ENCODE results near the gene ACBD7. TPM values are rescaled to one million over a fixed set of nuclear protein-coding genes. Genes with fewer than 3 reads are reported as not detected.

ACBD7 gene
- total RNA-seq, 2 donors from 2014 or later = 2.5 to 5.5 TPM

GRCh38 chr10:15072358-15072757, 16.2 kb downstream of the ACBD7 start:
- Mint-ChIP-seq H3K36me3 (ENCODE audit: insufficient read depth in 2 of 2) (no peaks in the 10 kb centered on the region), H3K4me1 (ENCODE audit: low read depth) (no peaks in the 10 kb centered on the region), H3K27me3 (ENCODE audit: low read depth) (no peaks in the 10 kb centered on the region), H3K4me3 (no peak overlapping the region), H3K9me3 (peaks cover 0 to 2% of the 10 kb centered on the region in 2 donors), H3K27ac (no peak overlapping the region)
- ATAC-seq (replicated peaks in 1 of 2) (no peak), DNase-seq (no peak)

- Mint-ChIP-seq H3K27me3 (ENCODE audit: low read depth) (peaks cover 6% of the 10 kb centered on the region), H3K4me1 (ENCODE audit: low read depth) (no peaks in the 10 kb centered on the region), H3K36me3 (ENCODE audit: insufficient read depth in 2 of 2) (no peaks in the 10 kb centered on the region), H3K4me3 (no peak overlapping the region), H3K9me3 (peaks cover 0 to 2% of the 10 kb centered on the region in 2 donors), H3K27ac (no peak overlapping the region)
- ATAC-seq (replicated peaks in 1 of 2) (no peak), DNase-seq (no peak)
These were observed 19.3 kb downstream of the ACBD7 start for GRCh38 chr10:15069230-15069629.

- Mint-ChIP-seq H3K4me1 (ENCODE audit: low read depth) (no peaks in the 10 kb centered on the region), H3K27me3 (ENCODE audit: low read depth) (peaks cover 6% of the 10 kb centered on the region), H3K27ac (no peak overlapping the region), H3K36me3 (ENCODE audit: insufficient read depth in 2 of 2) (no peaks in the 10 kb centered on the region), H3K4me3 (no peak overlapping the region), H3K9me3 (peaks cover 0 to 2% of the 10 kb centered on the region in 2 donors)
- no peak for DNase-seq
- no peak for ATAC-seq (replicated peaks in 1 of 2)
These were observed 19.8 kb downstream of the ACBD7 start for GRCh38 chr10:15068802-15069201.

- Mint-ChIP-seq H3K4me1 (ENCODE audit: low read depth) (no peaks in the 10 kb centered on the region), H3K4me3 (no peak overlapping the region), H3K27ac (no peak overlapping the region), H3K36me3 (ENCODE audit: insufficient read depth in 2 of 2) (no peaks in the 10 kb centered on the region), H3K9me3 (peaks cover 0 to 2% of the 10 kb centered on the region in 2 donors), H3K27me3 (ENCODE audit: low read depth) (peaks cover 6% of the 10 kb centered on the region)
- ATAC-seq (replicated peaks in 1 of 2) = no peak
- DNase-seq = no peak
These were observed 21.4 kb downstream of the ACBD7 start for GRCh38 chr10:15067154-15067553.

- Mint-ChIP-seq H3K4me1 (ENCODE audit: low read depth) (no peaks in the 10 kb centered on the region), H3K27ac (no peak overlapping the region), H3K4me3 (no peak overlapping the region), H3K9me3 (peaks cover 4 to 9% of the 10 kb centered on the region in 2 donors), H3K27me3 (ENCODE audit: low read depth) (peaks cover 22% of the 10 kb centered on the region), H3K36me3 (ENCODE audit: insufficient read depth in 2 of 2) (peaks cover 5 to 11% of the 10 kb centered on the region in 2 donors)
- no peak for ATAC-seq (replicated peaks in 1 of 2)
- DNase-seq = no peak
These were observed 27.9 kb downstream of the ACBD7 start for GRCh38 chr10:15060638-15061037.

GRCh38 chr10:15059914-15060313, 28.7 kb downstream of the ACBD7 start:
- Mint-ChIP-seq H3K36me3 (ENCODE audit: insufficient read depth in 2 of 2) (peaks cover 5 to 11% of the 10 kb centered on the region in 2 donors), H3K27me3 (ENCODE audit: low read depth) (peaks cover 16% of the 10 kb centered on the region), H3K27ac (no peak overlapping the region), H3K9me3 (peaks cover 4 to 9% of the 10 kb centered on the region in 2 donors), H3K4me1 (ENCODE audit: low read depth) (no peaks in the 10 kb centered on the region), H3K4me3 (no peak overlapping the region)
- ATAC-seq (replicated peaks in 1 of 2) (no peak), DNase-seq (no peak)

GRCh38 chr10:15058689-15059088, 29.9 kb downstream of the ACBD7 start:
- DNase-seq (no peak), ATAC-seq (replicated peaks in 1 of 2) (no peak)
- H3K27me3 Mint-ChIP-seq (ENCODE audit: low read depth) = peaks cover 16% of the 10 kb centered on the region
- H3K4me3 Mint-ChIP-seq = no peak overlapping the region
- H3K36me3 Mint-ChIP-seq (ENCODE audit: insufficient read depth in 2 of 2) = peaks cover 5 to 11% of the 10 kb centered on the region in 2 donors
- no peaks in the 10 kb centered on the region for H3K4me1 Mint-ChIP-seq (ENCODE audit: low read depth)
- H3K9me3 Mint-ChIP-seq = peaks cover 4 to 9% of the 10 kb centered on the region in 2 donors
- no peak overlapping the region for H3K27ac Mint-ChIP-seq

GRCh38 chr10:15053061-15053460, 35.5 kb downstream of the ACBD7 start:
- Mint-ChIP-seq H3K4me1 (ENCODE audit: low read depth) (no peaks in the 10 kb centered on the region), H3K27ac (no peak overlapping the region), H3K4me3 (no peak overlapping the region), H3K9me3 (no peaks in the 10 kb centered on the region), H3K36me3 (ENCODE audit: insufficient read depth in 2 of 2) (no peaks in the 10 kb centered on the region), H3K27me3 (ENCODE audit: low read depth) (peaks cover 5% of the 10 kb centered on the region)
- no peak for ATAC-seq (replicated peaks in 1 of 2)
- no peak for DNase-seq

GRCh38 chr10:15052121-15052520, 36.5 kb downstream of the ACBD7 start:
- Mint-ChIP-seq H3K4me3 (no peak overlapping the region), H3K4me1 (ENCODE audit: low read depth) (no peaks in the 10 kb centered on the region), H3K27me3 (ENCODE audit: low read depth) (no peaks in the 10 kb centered on the region), H3K36me3 (ENCODE audit: insufficient read depth in 2 of 2) (no peaks in the 10 kb centered on the region), H3K27ac (no peak overlapping the region), H3K9me3 (no peaks in the 10 kb centered on the region)
- no peak for DNase-seq
- ATAC-seq (replicated peaks in 1 of 2) = no peak

GRCh38 chr10:15049533-15049932, 39.0 kb downstream of the ACBD7 start:
- no peak overlapping the region for H3K27ac Mint-ChIP-seq
- ATAC-seq (replicated peaks in 1 of 2) (no peak), DNase-seq (no peak)
- H3K4me1 Mint-ChIP-seq (ENCODE audit: low read depth) = peaks cover 12% of the 10 kb centered on the region
- no peaks in the 10 kb centered on the region for H3K36me3 Mint-ChIP-seq (ENCODE audit: insufficient read depth in 2 of 2)
- H3K27me3 Mint-ChIP-seq (ENCODE audit: low read depth) = no peaks in the 10 kb centered on the region
- no peaks in the 10 kb centered on the region for H3K9me3 Mint-ChIP-seq
- H3K4me3 Mint-ChIP-seq = no peak overlapping the region

- Mint-ChIP-seq H3K27ac (no peak overlapping the region), H3K4me1 (ENCODE audit: low read depth) (peaks cover 25% of the 10 kb centered on the region), H3K36me3 (ENCODE audit: insufficient read depth in 2 of 2) (peaks cover 0 to 2% of the 10 kb centered on the region in 2 donors), H3K4me3 (no peak overlapping the region), H3K9me3 (peaks cover 2% of the 10 kb centered on the region in 2 donors), H3K27me3 (ENCODE audit: low read depth) (no peaks in the 10 kb centered on the region)
- DNase-seq (no peak), ATAC-seq (replicated peaks in 1 of 2) (no peak)
These were observed 42.0 kb downstream of the ACBD7 start for GRCh38 chr10:15046626-15047025.

- no peak for DNase-seq
- peak in 1 of 2 donors; percentile 32 for ATAC-seq (replicated peaks in 1 of 2)
- peak overlapping the region; percentile 26 for H3K27ac Mint-ChIP-seq
- H3K4me1 Mint-ChIP-seq (ENCODE audit: low read depth) = peaks cover 25% of the 10 kb centered on the region
- no peaks in the 10 kb centered on the region for H3K27me3 Mint-ChIP-seq (ENCODE audit: low read depth)
- H3K36me3 Mint-ChIP-seq (ENCODE audit: insufficient read depth in 2 of 2) = peaks cover 0 to 2% of the 10 kb centered on the region in 2 donors
- H3K4me3 Mint-ChIP-seq = peak overlapping the region in 1 of 2 donors; percentile 31
- peaks cover 2 to 3% of the 10 kb centered on the region in 2 donors for H3K9me3 Mint-ChIP-seq
These were observed 43.2 kb downstream of the ACBD7 start for GRCh38 chr10:15045380-15045779.

GRCh38 chr10:15043674-15044073, 44.9 kb downstream of the ACBD7 start, which contains the start of gene OLAH:
Gene OLAH, plus strand, starts transcription at chr10:15043943. Its CDS starts 3,346 bp downstream, at chr10:15047289.
- Mint-ChIP-seq H3K4me3 (peak within 1 kb of the TSS; percentile 23 to 31), H3K4me1 (ENCODE audit: low read depth) (peaks cover 25% of the 10 kb centered on the region)
- ATAC-seq (replicated peaks in 1 of 2) = peak in 1 of 2 donors; percentile 51

GRCh38 chr10:15038416-15038815, 50.2 kb downstream of the ACBD7 start:
- Mint-ChIP-seq H3K36me3 (ENCODE audit: insufficient read depth in 2 of 2) (no peaks in the 10 kb centered on the region), H3K27ac (no peak overlapping the region), H3K27me3 (ENCODE audit: low read depth) (no peaks in the 10 kb centered on the region), H3K4me3 (no peak overlapping the region), H3K4me1 (ENCODE audit: low read depth) (peaks cover 14% of the 10 kb centered on the region), H3K9me3 (peaks cover 0 to 1% of the 10 kb centered on the region in 2 donors)
- no peak for ATAC-seq (replicated peaks in 1 of 2)
- DNase-seq = no peak

More at GRCh38 chr10:15043674-15044073, 44.9 kb downstream of the ACBD7 start, which contains the start of gene OLAH:
- no peak for DNase-seq
- H3K27me3 Mint-ChIP-seq (ENCODE audit: low read depth) = no peaks in the 10 kb centered on the region
- H3K9me3 Mint-ChIP-seq = peaks cover 2 to 3% of the 10 kb centered on the region in 2 donors
- peak within 1 kb of the TSS; percentile 21 for H3K27ac Mint-ChIP-seq
- peaks cover 0 to 2% of the 10 kb centered on the region in 2 donors for H3K36me3 Mint-ChIP-seq (ENCODE audit: insufficient read depth in 2 of 2)

Data from activated T-cell treated with anti-CD3 and anti-CD28 coated beads, Interleukin-2, amount 50 U/mL, for 72 hours (primary cell).